ENCODE results near the gene KHDC1L.
"Not testable (repeated sequence)": the region's sequence is repeated elsewhere in the genome, so short reads cannot be mapped to it uniquely, and the experiment has no call there.

KHDC1L gene

DNA sequence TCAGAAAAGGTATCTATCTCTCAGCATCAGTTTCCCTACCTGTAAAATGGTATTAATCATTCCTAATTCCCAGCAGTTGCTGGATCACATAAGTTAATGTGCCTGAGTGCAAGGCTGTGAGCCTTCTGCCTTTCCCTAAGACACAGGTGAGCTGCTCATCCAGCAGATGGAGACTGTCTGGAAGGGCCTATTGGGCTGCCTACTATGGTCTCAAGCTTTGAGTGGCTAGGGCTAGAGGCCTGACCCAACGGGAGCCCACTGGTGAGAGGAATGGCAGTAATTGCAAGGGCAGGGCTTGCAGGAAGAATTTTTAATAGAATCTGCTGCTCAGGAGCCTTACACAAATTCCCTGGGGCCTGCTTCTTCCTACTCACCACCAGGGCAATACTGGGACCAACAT, 33.4 kb upstream of the KHDC1L start:
- H3K9me3 ChIP-seq: no peaks in the 10 kb centered on the region
- TF ChIP-seq, protein P1, sequence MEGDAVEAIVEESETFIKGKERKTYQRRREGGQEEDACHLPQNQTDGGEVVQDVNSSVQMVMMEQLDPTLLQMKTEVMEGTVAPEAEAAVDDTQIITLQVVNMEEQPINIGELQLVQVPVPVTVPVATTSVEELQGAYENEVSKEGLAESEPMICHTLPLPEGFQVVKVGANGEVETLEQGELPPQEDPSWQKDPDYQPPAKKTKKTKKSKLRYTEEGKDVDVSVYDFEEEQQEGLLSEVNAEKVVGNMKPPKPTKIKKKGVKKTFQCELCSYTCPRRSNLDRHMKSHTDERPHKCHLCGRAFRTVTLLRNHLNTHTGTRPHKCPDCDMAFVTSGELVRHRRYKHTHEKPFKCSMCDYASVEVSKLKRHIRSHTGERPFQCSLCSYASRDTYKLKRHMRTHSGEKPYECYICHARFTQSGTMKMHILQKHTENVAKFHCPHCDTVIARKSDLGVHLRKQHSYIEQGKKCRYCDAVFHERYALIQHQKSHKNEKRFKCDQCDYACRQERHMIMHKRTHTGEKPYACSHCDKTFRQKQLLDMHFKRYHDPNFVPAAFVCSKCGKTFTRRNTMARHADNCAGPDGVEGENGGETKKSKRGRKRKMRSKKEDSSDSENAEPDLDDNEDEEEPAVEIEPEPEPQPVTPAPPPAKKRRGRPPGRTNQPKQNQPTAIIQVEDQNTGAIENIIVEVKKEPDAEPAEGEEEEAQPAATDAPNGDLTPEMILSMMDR (IDR thresholded peaks at IDR 0.05): no peak
- H3K27ac ChIP-seq: no peak overlapping the region
- no peak overlapping the region for H3K4me3 ChIP-seq (ENCODE audit: low read depth in 1 of 2, low read length in 1 of 2)
- H3K27me3 ChIP-seq: peaks cover 8% of the 10 kb centered on the region
- peaks cover 8 to 10% of the 10 kb centered on the region in 2 experiments for H3K4me1 ChIP-seq (ENCODE audit: control insufficient read depth in 1 of 2, insufficient read depth in 1 of 2, low read depth in 1 of 2, low read length in 1 of 2)
- no peaks in the 10 kb centered on the region for H3K36me3 ChIP-seq

GRCh38 chr6:73254323-73254722, 29.0 kb upstream of the KHDC1L start:
- H3K36me3 ChIP-seq; H3K4me3 ChIP-seq (ENCODE audit: low read depth in 1 of 2, low read length in 1 of 2); H3K4me1 ChIP-seq (ENCODE audit: control insufficient read depth in 1 of 2, insufficient read depth in 1 of 2, low read depth in 1 of 2, low read length in 1 of 2); H3K9me3 ChIP-seq; H3K27ac ChIP-seq; H3K27me3 ChIP-seq: not testable (repeated sequence)

GRCh38 chr6:73252703-73253102, 27.4 kb upstream of the KHDC1L start:
- H3K4me3 ChIP-seq (ENCODE audit: low read depth in 1 of 2, low read length in 1 of 2): no peak overlapping the region
- H3K36me3 ChIP-seq: no peaks in the 10 kb centered on the region
- TF ChIP-seq, protein P1 (IDR thresholded peaks at IDR 0.05): no peak
- H3K27me3 ChIP-seq: no peaks in the 10 kb centered on the region
- no peaks in the 10 kb centered on the region for H3K4me1 ChIP-seq (ENCODE audit: control insufficient read depth in 1 of 2, insufficient read depth in 1 of 2, low read depth in 1 of 2, low read length in 1 of 2)
- no peaks in the 10 kb centered on the region for H3K9me3 ChIP-seq
- H3K27ac ChIP-seq: no peak overlapping the region

GRCh38 chr6:73250016-73250415, 24.7 kb upstream of the KHDC1L start:
- Histone ChIP-seq H3K4me3 (ENCODE audit: low read depth in 1 of 2, low read length in 1 of 2) (no peak overlapping the region), H3K27ac (no peak overlapping the region), H3K9me3 (no peaks in the 10 kb centered on the region), H3K36me3 (no peaks in the 10 kb centered on the region), H3K27me3 (peaks cover 6% of the 10 kb centered on the region), H3K4me1 (ENCODE audit: control insufficient read depth in 1 of 2, insufficient read depth in 1 of 2, low read depth in 1 of 2, low read length in 1 of 2) (no peaks in the 10 kb centered on the region)
- TF ChIP-seq, protein P1 (IDR thresholded peaks at IDR 0.05): no peak

- no peak overlapping the region for H3K4me3 ChIP-seq (ENCODE audit: low read depth in 1 of 2, low read length in 1 of 2)
- TF ChIP-seq, protein P1 (IDR thresholded peaks at IDR 0.05): no peak
- no peaks in the 10 kb centered on the region for H3K9me3 ChIP-seq
- peaks cover 6% of the 10 kb centered on the region for H3K27me3 ChIP-seq
- H3K27ac ChIP-seq: no peak overlapping the region
- H3K36me3 ChIP-seq: no peaks in the 10 kb centered on the region
- H3K4me1 ChIP-seq (ENCODE audit: control insufficient read depth in 1 of 2, insufficient read depth in 1 of 2, low read depth in 1 of 2, low read length in 1 of 2): no peaks in the 10 kb centered on the region
These were observed 23.1 kb upstream of the KHDC1L start for GRCh38 chr6:73248192-73248903.

- Histone ChIP-seq H3K9me3 (no peaks in the 10 kb centered on the region), H3K27ac (no peak overlapping the region), H3K36me3 (no peaks in the 10 kb centered on the region), H3K27me3 (peaks cover 1% of the 10 kb centered on the region), H3K4me3 (ENCODE audit: low read depth in 1 of 2, low read length in 1 of 2) (no peak overlapping the region), H3K4me1 (ENCODE audit: control insufficient read depth in 1 of 2, insufficient read depth in 1 of 2, low read depth in 1 of 2, low read length in 1 of 2) (no peaks in the 10 kb centered on the region)
- TF ChIP-seq, protein P1 (IDR thresholded peaks at IDR 0.05): no peak
These were observed 16.7 kb upstream of the KHDC1L start for GRCh38 chr6:73242001-73242400.

Data from neutrophil (primary cell).